Activated naive CD4-positive, alpha-beta T cell treated with anti-CD3 and anti-CD28 coated beads, Interleukin-2, amount 10 ng/mL, durations not matched to agents 7 days and 5 days (primary cell): ENCODE measurements around the gene TLE3.

Source experiments
- CTCF ChIA-PET: fragments of 350-600 bp; sonication (Branson Sonifier 250); formaldehyde crosslinking; loops from one replicate; lab custom pipeline; 2021; ENCODE audit warnings: antibody characterized with exemption; lab: Charles Lee
- DNase-seq: peaks from one replicate; pipeline ENCODE4 v3.0.0-alpha.2; 2020
- H3K27ac Mint-ChIP-seq: one replicate; pipeline ENCODE4 v1.8.0; 2021; ENCODE audit warnings: mild to moderate bottlenecking, moderate library complexity, mixed read lengths
- H3K27me3 Mint-ChIP-seq: one replicate; pipeline ENCODE4 v1.8.0; 2021; ENCODE audit warnings: mild to moderate bottlenecking, mixed read lengths
- H3K36me3 Mint-ChIP-seq: one replicate; pipeline ENCODE4 v1.8.0; 2021; ENCODE audit warnings: mixed read lengths
- H3K4me1 Mint-ChIP-seq: one replicate; pipeline ENCODE4 v1.8.0; 2021; ENCODE audit warnings: mixed read lengths
- H3K4me3 Mint-ChIP-seq: one replicate; pipeline ENCODE4 v1.8.0; 2021; ENCODE audit warnings: mild to moderate bottlenecking, moderate library complexity, mixed read lengths
- H3K9me3 Mint-ChIP-seq: one replicate; pipeline ENCODE4 v1.8.0; 2021; ENCODE audit warnings: mixed read lengths

The TLE3 gene

DNA sequence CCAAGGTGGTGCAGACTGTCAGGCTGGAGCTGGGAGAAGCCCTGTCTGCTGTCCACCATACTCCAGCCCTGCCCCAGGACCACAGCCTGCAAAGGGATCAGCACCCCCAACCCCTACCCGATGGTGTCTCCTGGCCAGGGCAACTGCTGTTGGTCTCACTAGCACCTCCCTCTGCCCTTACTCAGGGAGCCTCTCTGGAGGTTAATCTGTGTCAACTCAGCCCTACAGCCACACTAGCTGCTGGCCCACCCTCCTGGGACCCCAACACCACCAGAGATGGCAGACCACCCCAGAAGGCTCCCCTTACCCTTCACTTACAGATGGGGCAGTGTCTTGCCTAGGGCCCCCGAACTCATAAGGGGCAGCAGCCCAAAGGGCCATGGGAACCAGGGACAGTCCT is 65.2 kb downstream of the TLE3 start:
- DNase-seq = peak; percentile 17
- CTCF ChIA-PET = no interaction called here
- H3K36me3 Mint-ChIP-seq = no peaks in the 10 kb centered on the region
- H3K27me3 Mint-ChIP-seq = peaks cover 42% of the 10 kb centered on the region
- no peak overlapping the region for H3K27ac Mint-ChIP-seq
- no peaks in the 10 kb centered on the region for H3K4me1 Mint-ChIP-seq
- H3K9me3 Mint-ChIP-seq = no peaks in the 10 kb centered on the region
- no peak overlapping the region for H3K4me3 Mint-ChIP-seq

DNA sequence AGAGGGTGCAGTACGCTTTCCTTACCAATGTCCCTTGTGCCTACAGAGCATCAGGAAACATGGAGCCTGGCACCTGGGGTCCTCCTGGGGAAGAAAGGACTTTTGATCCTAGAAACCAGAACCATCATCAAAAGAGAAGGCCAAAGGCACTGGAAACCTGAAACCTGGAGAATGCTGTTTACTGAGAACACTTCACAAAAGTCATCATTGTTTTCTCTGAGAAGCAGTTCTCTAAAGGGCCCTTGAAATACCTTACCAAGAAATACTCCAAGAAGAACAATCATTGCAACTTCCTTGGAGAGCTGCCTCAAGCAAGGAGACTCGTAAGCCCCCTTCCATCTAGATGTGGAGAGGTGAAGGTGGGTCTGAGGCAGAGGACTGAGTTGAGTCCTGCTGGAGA is 66.0 kb downstream of the TLE3 start:
- no peaks in the 10 kb centered on the region for H3K9me3 Mint-ChIP-seq

DNA sequence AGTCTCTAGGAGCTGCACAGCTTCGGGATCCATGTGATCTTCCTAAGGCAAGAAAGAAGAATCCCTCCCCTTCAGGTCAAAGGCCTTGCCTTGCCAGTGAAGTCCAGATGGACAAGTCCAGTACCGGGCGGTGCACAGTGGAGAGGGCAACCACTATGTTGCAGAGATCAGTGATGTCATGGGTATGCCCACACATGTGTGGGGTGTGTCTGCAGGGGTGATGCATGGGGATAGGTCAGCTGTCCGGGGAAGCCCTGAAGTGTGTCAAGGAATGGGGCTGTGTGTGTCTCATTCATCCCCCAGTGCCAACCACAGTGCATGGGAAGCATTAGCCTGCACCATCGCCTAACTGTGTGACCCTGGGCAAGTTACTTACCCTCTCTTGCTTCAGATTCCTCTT is 66.5 kb downstream of the TLE3 start:
- Mint-ChIP-seq H3K27me3 (peaks cover 44% of the 10 kb centered on the region), H3K4me1 (no peaks in the 10 kb centered on the region), H3K9me3 (no peaks in the 10 kb centered on the region), H3K27ac (no peak overlapping the region), H3K4me3 (no peak overlapping the region), H3K36me3 (no peaks in the 10 kb centered on the region)
- CTCF ChIA-PET = no interaction called here
- peak; percentile 18 for DNase-seq

More for the DNA sequence above, 66.0 kb downstream of the TLE3 start:
- Mint-ChIP-seq H3K4me1 (no peaks in the 10 kb centered on the region), H3K4me3 (no peak overlapping the region), H3K27me3 (peaks cover 45% of the 10 kb centered on the region), H3K27ac (no peak overlapping the region), H3K36me3 (no peaks in the 10 kb centered on the region)
- peak; percentile 6 for DNase-seq
- CTCF ChIA-PET = no interaction called here

DNA sequence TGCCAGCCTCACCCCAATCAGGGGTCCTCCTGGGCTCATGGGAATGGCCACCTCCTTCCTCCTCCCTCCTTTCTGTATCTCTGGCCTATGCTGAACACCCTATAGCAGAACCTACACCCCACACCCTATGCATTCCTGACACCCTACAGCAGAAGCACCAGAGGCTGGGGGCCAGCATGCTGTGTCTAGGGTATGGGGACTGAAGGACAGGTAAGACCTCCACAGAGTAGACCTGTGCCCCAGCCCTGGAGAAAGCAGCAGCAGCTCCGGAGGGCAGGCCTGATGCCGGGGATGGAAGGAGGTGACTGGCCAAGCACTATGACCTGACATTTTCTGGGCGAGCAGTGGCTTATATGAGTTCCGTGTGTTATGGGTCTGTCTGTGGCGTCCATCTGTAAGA is 66.9 kb downstream of the TLE3 start:
- CTCF ChIA-PET = no interaction called here
- Mint-ChIP-seq H3K27ac (no peak overlapping the region), H3K36me3 (no peaks in the 10 kb centered on the region), H3K4me1 (no peaks in the 10 kb centered on the region), H3K27me3 (peaks cover 47% of the 10 kb centered on the region), H3K4me3 (no peak overlapping the region), H3K9me3 (no peaks in the 10 kb centered on the region)
- DNase-seq = peak; percentile 9

DNA sequence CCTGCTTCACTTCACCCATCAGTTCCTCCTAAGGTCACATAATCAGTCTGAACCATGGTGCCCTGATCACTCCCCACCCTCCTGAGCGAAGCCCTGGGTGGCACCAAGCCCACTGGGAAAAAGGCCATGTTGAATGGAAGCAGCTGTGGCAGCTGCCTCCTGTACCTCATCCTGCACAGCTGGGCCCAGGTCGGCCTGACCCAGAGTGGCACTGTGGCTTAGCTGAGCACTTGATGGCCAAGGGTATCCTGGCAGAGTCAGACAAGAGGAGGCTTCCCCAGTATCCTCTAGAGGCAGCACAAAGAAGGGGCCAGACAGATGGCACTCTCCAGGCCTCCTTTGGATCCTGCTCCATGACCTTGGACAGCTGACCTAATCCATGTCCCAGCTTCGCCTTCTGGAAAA is 68.4 kb downstream of the TLE3 start:
- H3K4me1 Mint-ChIP-seq = no peaks in the 10 kb centered on the region
- no peaks in the 10 kb centered on the region for H3K36me3 Mint-ChIP-seq
- H3K9me3 Mint-ChIP-seq = no peaks in the 10 kb centered on the region
- no peak overlapping the region for H3K4me3 Mint-ChIP-seq
- CTCF ChIA-PET = interaction anchor here (0.6 to 1.3 kb wide), 2 partner anchors 12 to 194 kb away, joined by 3 to 4 read pairs; no protein-coding TSS in a partner anchor
- peaks cover 49% of the 10 kb centered on the region for H3K27me3 Mint-ChIP-seq
- H3K27ac Mint-ChIP-seq = no peak overlapping the region
- DNase-seq = peak; percentile 11

DNA sequence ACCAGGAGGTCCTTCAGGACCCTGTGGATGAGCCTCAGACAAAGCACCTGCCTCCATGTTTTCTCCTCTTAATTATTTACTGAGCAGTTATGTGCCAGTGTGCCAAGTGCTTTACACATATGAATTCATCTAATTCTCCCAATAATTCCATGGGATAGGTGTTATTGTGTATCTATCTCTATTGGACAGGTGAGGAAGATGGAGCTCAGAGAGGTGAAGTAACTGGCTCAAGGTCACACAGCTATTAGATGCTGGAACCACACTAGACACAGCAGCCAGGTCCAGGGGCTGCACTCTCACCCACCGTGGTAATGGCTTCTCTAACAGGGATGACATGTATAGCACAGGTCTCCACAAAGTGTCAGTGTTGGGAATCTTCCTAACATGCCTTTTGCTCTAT is 70.2 kb downstream of the TLE3 start:
- Mint-ChIP-seq H3K4me3 (no peak overlapping the region), H3K36me3 (no peaks in the 10 kb centered on the region), H3K27ac (no peak overlapping the region), H3K27me3 (peaks cover 53% of the 10 kb centered on the region), H3K4me1 (peaks cover 17% of the 10 kb centered on the region), H3K9me3 (peaks cover 1% of the 10 kb centered on the region)
- no peak for DNase-seq
- CTCF ChIA-PET = no interaction called here

GRCh38 chr15:70026991-70027390 is 70.7 kb downstream of the TLE3 start:
- CTCF ChIA-PET = interaction anchor here (1.0 kb wide), 1 partner anchor 449 kb away, joined by 3 read pairs; no protein-coding TSS in a partner anchor
- peak; percentile 11 for DNase-seq
- Mint-ChIP-seq H3K9me3 (peaks cover 1% of the 10 kb centered on the region), H3K27ac (no peak overlapping the region), H3K36me3 (no peaks in the 10 kb centered on the region), H3K4me3 (no peak overlapping the region), H3K27me3 (peaks cover 53% of the 10 kb centered on the region), H3K4me1 (peaks cover 20% of the 10 kb centered on the region)

DNA sequence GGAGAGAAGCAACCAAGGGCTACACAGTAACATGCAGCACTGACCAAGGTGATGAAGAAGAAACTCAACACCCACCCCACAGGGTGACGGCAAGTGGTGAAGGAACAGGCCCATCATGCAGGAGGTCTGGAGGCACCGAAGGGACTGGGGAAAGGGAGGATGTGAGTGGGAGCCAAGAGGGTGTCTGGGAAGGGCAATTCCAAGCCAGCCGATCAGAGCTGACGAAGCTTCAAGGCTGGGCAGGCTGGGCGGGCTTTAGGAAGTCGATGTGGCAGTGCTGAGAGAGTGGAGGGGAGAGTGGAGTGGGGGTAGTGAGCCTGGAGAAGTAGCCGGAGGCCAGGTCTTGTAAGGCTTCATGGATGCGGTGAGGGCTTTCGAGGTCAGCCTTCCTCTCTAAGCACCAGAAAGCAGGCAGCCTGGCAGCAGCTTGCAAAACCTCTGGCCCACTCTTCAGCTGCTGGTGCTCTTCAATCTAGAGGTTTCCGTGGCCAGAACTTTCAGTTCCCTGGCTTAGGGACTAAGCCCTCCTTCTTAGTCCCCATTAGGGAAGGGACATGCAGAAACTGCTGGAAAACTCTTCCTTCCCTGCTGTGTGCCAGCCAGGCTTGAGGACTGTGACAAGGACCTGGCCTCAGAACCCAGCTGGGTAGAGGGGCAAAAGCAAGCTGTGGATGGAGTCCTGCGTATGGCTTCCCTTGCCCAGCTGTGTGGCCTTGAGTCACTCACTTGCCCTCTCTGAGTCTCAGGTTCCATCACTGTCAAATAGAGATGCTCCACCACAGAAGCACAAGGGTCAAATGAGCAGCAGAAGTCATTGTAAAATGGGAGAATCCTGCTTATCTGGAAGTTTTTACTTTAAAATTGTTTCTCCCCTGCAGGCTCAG is 72.1 kb downstream of the TLE3 start:
- Mint-ChIP-seq H3K4me1 (peaks cover 20% of the 10 kb centered on the region), H3K4me3 (no peak overlapping the region), H3K36me3 (no peaks in the 10 kb centered on the region), H3K9me3 (peaks cover 1% of the 10 kb centered on the region), H3K27me3 (peaks cover 48% of the 10 kb centered on the region), H3K27ac (no peak overlapping the region)
- CTCF ChIA-PET = interaction anchor here (0.8 to 1.0 kb wide), 2 partner anchors 9 to 448 kb away, joined by 3 read pairs; no protein-coding TSS in a partner anchor
- DNase-seq = peak; percentile 16

DNA sequence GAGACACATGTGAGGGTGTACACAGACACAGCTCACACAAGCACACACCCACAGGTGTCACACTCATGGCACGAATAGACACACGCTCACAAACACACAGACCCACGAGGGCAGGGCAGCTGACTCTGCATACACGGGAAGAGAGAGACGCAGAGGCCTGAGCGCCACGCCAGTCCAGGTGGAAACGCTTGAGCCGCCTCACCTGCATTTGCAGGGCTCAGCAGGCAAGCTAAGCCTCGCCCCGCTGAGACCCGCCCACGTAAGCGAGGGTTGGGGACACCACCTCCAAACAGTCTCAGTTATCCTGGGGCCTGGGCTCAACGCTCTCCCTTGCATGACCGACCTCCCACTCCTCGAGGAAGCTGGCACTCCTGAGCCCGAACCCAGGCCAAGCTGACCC is 73.2 kb downstream of the TLE3 start:
- Mint-ChIP-seq H3K27me3 (peaks cover 46% of the 10 kb centered on the region), H3K27ac (no peak overlapping the region), H3K36me3 (no peaks in the 10 kb centered on the region), H3K9me3 (peaks cover 1% of the 10 kb centered on the region), H3K4me3 (no peak overlapping the region), H3K4me1 (peaks cover 20% of the 10 kb centered on the region)
- CTCF ChIA-PET = interaction anchor here (1.1 kb wide), 1 partner anchor 464 kb away, joined by 3 read pairs; no protein-coding TSS in a partner anchor
- peak; percentile 19 for DNase-seq

GRCh38 chr15:70023769-70024491 is 73.8 kb downstream of the TLE3 start:
- no peak overlapping the region for H3K4me3 Mint-ChIP-seq

GRCh38 chr15:70023064-70023768 is 74.5 kb downstream of the TLE3 start:
- peak; percentile 72 for DNase-seq
- H3K4me1 Mint-ChIP-seq = peaks cover 20% of the 10 kb centered on the region
- peaks cover 1% of the 10 kb centered on the region for H3K9me3 Mint-ChIP-seq
- no peak overlapping the region for H3K4me3 Mint-ChIP-seq
- CTCF ChIA-PET = interaction anchor here (1.0 to 1.3 kb wide), 5 partner anchors 11 to 465 kb away, joined by 3 to 4 read pairs (median 4); no protein-coding TSS in a partner anchor
- peak overlapping the region; percentile 73 for H3K27ac Mint-ChIP-seq
- H3K36me3 Mint-ChIP-seq = no peaks in the 10 kb centered on the region
- H3K27me3 Mint-ChIP-seq = peaks cover 54% of the 10 kb centered on the region

More at GRCh38 chr15:70023769-70024491, 73.8 kb downstream of the TLE3 start:
- peaks cover 52% of the 10 kb centered on the region for H3K27me3 Mint-ChIP-seq
- CTCF ChIA-PET = interaction anchor here (1.0 to 1.3 kb wide), 5 partner anchors 11 to 464 kb away, joined by 3 to 4 read pairs (median 4); no protein-coding TSS in a partner anchor
- DNase-seq = no peak
- H3K4me1 Mint-ChIP-seq = peaks cover 20% of the 10 kb centered on the region
- peaks cover 1% of the 10 kb centered on the region for H3K9me3 Mint-ChIP-seq
- H3K27ac Mint-ChIP-seq = peak overlapping the region; percentile 73
- H3K36me3 Mint-ChIP-seq = no peaks in the 10 kb centered on the region

- CTCF ChIA-PET = no interaction called here
- DNase-seq = no peak
- peaks cover 1% of the 10 kb centered on the region for H3K9me3 Mint-ChIP-seq
- H3K4me1 Mint-ChIP-seq = peaks cover 29% of the 10 kb centered on the region
- H3K27me3 Mint-ChIP-seq = peaks cover 64% of the 10 kb centered on the region
- no peak overlapping the region for H3K4me3 Mint-ChIP-seq
- H3K27ac Mint-ChIP-seq = no peak overlapping the region
- H3K36me3 Mint-ChIP-seq = no peaks in the 10 kb centered on the region
Measured at GRCh38 chr15:70020229-70020628, 77.5 kb downstream of the TLE3 start.

- no peak overlapping the region for H3K4me3 Mint-ChIP-seq
- peak; percentile 13 for DNase-seq
- peaks cover 26% of the 10 kb centered on the region for H3K4me1 Mint-ChIP-seq
- peaks cover 1% of the 10 kb centered on the region for H3K9me3 Mint-ChIP-seq
- H3K27ac Mint-ChIP-seq = peak overlapping the region; percentile 3
- no peaks in the 10 kb centered on the region for H3K36me3 Mint-ChIP-seq
- H3K27me3 Mint-ChIP-seq = peaks cover 69% of the 10 kb centered on the region
- CTCF ChIA-PET = no interaction called here
Measured at GRCh38 chr15:70018646-70019600, 78.8 kb downstream of the TLE3 start.
